Purkinje cell (primary cell): ENCODE data around the gene RASGEF1C. TPM values are rescaled to one million over a fixed set of nuclear protein-coding genes. Genes with fewer than 3 reads are reported as not detected.

Experiments
- polyA plus RNA-seq: library from polyadenylated mRNA; unstranded; fragments of >200 nt; fragmentation: Nextera tagmentation; gene quantifications from 2 replicates; pipeline ENCODE4 v1.2.1, GENCODE V29; 2014

RASGEF1C gene
- 0.97 TPM in 1 of 2 replicates, not detected in the other for polyA plus RNA-seq

DNA sequence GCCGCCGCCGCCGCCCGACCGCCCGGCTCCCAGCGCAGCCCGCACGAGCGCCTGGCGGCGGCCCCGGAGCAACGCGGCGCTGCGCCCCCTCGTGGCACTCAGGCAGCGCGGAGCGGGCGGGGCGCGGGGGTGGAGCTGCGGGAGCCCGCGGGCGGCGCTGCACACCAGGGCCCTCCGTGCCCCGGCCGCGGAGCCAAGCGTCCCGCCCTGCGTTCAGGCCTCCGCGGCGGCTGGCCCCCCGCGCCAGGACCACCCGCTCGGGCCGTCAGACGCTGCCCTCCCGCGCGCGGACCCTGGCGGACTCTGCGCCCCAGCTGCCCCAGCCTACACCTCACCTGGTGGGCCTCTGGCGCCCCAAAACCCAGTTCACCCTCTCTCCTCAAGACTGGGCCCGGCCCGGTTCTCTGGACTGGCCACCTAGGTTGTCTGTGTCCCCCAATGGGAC lies at the start of gene RASGEF1C:
TSS of gene RASGEF1C (minus strand) at position 75 of the 445 bp plus-strand sequence. CDS start 71,159 bp downstream, outside the sequence.

DNA sequence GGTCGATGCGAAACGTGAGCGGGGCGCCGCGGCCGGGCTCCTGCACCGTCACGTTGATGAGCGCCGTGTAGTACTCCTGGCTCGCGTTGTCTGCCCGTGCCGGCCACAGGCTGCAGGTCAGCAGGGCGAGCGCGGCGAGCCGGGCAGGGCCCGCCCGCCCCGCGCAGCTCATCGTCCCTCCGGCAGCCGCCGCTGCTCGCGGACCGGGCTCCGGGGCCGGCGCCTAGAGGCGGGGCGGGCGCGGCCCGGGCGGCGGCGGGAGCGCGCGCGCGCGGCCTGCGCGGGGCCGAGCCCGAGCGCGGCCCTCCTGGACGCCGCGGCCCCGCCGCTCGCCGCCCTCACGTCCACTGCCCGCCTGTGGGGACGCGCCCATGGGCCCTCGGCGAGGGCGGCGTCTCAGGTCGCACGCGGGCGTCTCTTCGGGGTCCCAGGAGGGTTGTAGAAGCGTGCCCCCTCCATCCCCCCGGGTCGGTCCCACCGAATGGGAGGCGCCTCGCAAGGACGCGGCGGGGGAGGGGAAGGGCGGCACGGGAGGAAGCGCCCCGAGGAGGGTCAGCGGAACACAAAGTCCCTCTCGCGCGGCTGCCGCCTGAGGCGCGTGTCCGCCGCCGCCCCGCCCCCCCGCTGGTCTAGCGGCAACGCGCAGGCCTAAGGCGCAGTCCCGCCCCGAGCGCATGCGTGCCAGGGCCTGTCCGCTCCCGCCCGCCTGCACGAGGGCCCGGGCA lies 137.3 kb downstream of the RASGEF1C start, which contains the start of gene RNF130:
TSS of gene RNF130 (minus strand) at position 229 of the 725 bp plus-strand sequence. CDS start at position 172, 57 bp downstream.

Other genes starting within 250 kb of the RASGEF1C start
- 20.1 and 31.2 TPM in 2 replicates for gene RNF130, start 137.5 kb downstream of the RASGEF1C start, polyA plus RNA-seq
- 55.8 and 58.0 TPM in 2 replicates for gene MAPK9, start 82.9 kb upstream of the RASGEF1C start, polyA plus RNA-seq
- 3.3 and 7.6 TPM in 2 replicates for gene GFPT2, start 144.1 kb upstream of the RASGEF1C start, polyA plus RNA-seq